Measurements from ENCODE around the gene CDH24.

- no peak for TF ChIP-seq CTCF (IDR thresholded peaks at IDR 0.05; ENCODE audit: low read length)
- no peak for TF ChIP-seq EZH2 (optimal IDR thresholded peaks at IDR 0.05; ENCODE audit: low read depth, low read length)
These were observed 59.5 kb downstream of the CDH24 start for GRCh38 chr14:22997676-22998323.
